ENCODE data around the gene SGIP1. TPM values are rescaled to one million over a fixed set of nuclear protein-coding genes. Genes with fewer than 3 reads are reported as not detected.
A peak's percentile ranks its signal among the peaks of the same experiment; 100 is the strongest.

SGIP1 gene
- total and polyA plus RNA-seq, 2 donors (not counting 3 experiments of a cell fraction or from before 2014, with no cell fraction given), result 30.9 to 68.9 TPM

- Histone ChIP-seq H3K4me2 (ENCODE audit: insufficient read depth, low read length) (no peak overlapping the region), H3K27me3 (ENCODE audit: control insufficient read depth in 2 of 2, insufficient read depth in 2 of 2, low read length in 2 of 2) (no peaks in the 10 kb centered on the region), H3K79me2 (ENCODE audit: control insufficient read depth, insufficient read depth, low read length) (no peaks in the 10 kb centered on the region), H3K4me3 (replicated peaks in 1 of 3; ENCODE audit: insufficient read depth in 1 of 3, low read depth in 1 of 3, low read length in 3 of 3) (no peak overlapping the region), H3K27ac (ENCODE audit: insufficient read depth, low read depth, low read length) (no peak overlapping the region), H2AFZ (ENCODE audit: low read depth, low read length) (no peak overlapping the region), H3K9ac (replicated peaks; ENCODE audit: extremely low read depth, insufficient read depth, low read length) (no peak overlapping the region), H3K4me1 (ENCODE audit: control insufficient read depth, extremely low read depth, insufficient read depth, low read length) (peaks cover 7% of the 10 kb centered on the region), H3K36me3 (ENCODE audit: control insufficient read depth in 2 of 2, extremely low read depth in 1 of 2, insufficient read depth in 2 of 2, low read length in 2 of 2) (no peaks in the 10 kb centered on the region), H4K20me1 (replicated peaks; ENCODE audit: control insufficient read depth, extremely low read depth, insufficient read depth, low read length) (no peaks in the 10 kb centered on the region), H3K9me3 (replicated peaks; ENCODE audit: control insufficient read depth, insufficient read depth, low read length) (no peaks in the 10 kb centered on the region), H3K9me1 (replicated peaks; ENCODE audit: control insufficient read depth, extremely low read depth, insufficient read depth, low read length) (no peaks in the 10 kb centered on the region)
- CTCF ChIA-PET, result interaction anchor here (0.9 to 2.5 kb wide), 2 partner anchors 20 to 755 kb away, joined by 3 to 13 read pairs; no protein-coding TSS in a partner anchor
- POLR2A ChIA-PET, result no interaction called here
- BruUV-seq (replicated peaks), result no TSS peak
- no peak for DNase-seq (ENCODE audit: low read depth, low spot score)
- dilution Hi-C loops (cut with MboI; ENCODE audit: extremely low pct_ligation_motif_present, low sequenced_read_pairs), result no loop called here
- FAIRE-seq, result no peak
- no peak for TF ChIP-seq FOS (IDR thresholded peaks at IDR 0.05; ENCODE audit: borderline replicate concordance, insufficient read depth, low read length)
- intact Hi-C loops (cut with micrococcal nuclease), result no loop called here
Observed at GRCh38 chr1:66745451-66745850, 211.5 kb downstream of the SGIP1 start.

- Histone ChIP-seq H3K9me1 (replicated peaks; ENCODE audit: control insufficient read depth, extremely low read depth, insufficient read depth, low read length) (no peaks in the 10 kb centered on the region), H3K27ac (ENCODE audit: insufficient read depth, low read depth, low read length) (no peak overlapping the region), H3K27me3 (ENCODE audit: control insufficient read depth in 2 of 2, insufficient read depth in 2 of 2, low read length in 2 of 2) (no peaks in the 10 kb centered on the region), H3K4me2 (ENCODE audit: insufficient read depth, low read length) (no peak overlapping the region), H3K4me3 (replicated peaks in 1 of 3; ENCODE audit: insufficient read depth in 1 of 3, low read depth in 1 of 3, low read length in 3 of 3) (no peak overlapping the region), H3K4me1 (ENCODE audit: control insufficient read depth, extremely low read depth, insufficient read depth, low read length) (peaks cover 21% of the 10 kb centered on the region), H3K9ac (replicated peaks; ENCODE audit: extremely low read depth, insufficient read depth, low read length) (no peak overlapping the region), H3K9me3 (replicated peaks; ENCODE audit: control insufficient read depth, insufficient read depth, low read length) (no peaks in the 10 kb centered on the region), H3K79me2 (ENCODE audit: control insufficient read depth, insufficient read depth, low read length) (no peaks in the 10 kb centered on the region), H2AFZ (ENCODE audit: low read depth, low read length) (peak overlapping the region; percentile 47), H4K20me1 (replicated peaks; ENCODE audit: control insufficient read depth, extremely low read depth, insufficient read depth, low read length) (no peaks in the 10 kb centered on the region), H3K36me3 (ENCODE audit: control insufficient read depth in 2 of 2, extremely low read depth in 1 of 2, insufficient read depth in 2 of 2, low read length in 2 of 2) (no peaks in the 10 kb centered on the region)
- dilution Hi-C loops (cut with MboI; ENCODE audit: extremely low pct_ligation_motif_present, low sequenced_read_pairs), result no loop called here
- no peak for TF ChIP-seq GATA2 (IDR thresholded peaks at IDR 0.05; ENCODE audit: insufficient read depth, insufficient read length, low read depth, low read length)
- no peak for TF ChIP-seq CTCF (IDR thresholded peaks at IDR 0.05; ENCODE audit: extremely low read depth in 1 of 2, insufficient read depth in 1 of 2, low read depth in 1 of 2, low read length in 2 of 2)
- TF ChIP-seq, protein P1, sequence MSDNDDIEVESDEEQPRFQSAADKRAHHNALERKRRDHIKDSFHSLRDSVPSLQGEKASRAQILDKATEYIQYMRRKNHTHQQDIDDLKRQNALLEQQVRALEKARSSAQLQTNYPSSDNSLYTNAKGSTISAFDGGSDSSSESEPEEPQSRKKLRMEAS (IDR thresholded peaks at IDR 0.05; ENCODE audit: insufficient read depth, insufficient read length), result no peak
- TF ChIP-seq FOS (IDR thresholded peaks at IDR 0.05; ENCODE audit: borderline replicate concordance, insufficient read depth, low read length), result no peak
- no peak for TF ChIP-seq EZH2 (IDR thresholded peaks at IDR 0.05; ENCODE audit: borderline replicate concordance, low read depth, low read length, severe bottlenecking)
- TF ChIP-seq POLR2A (IDR thresholded peaks at IDR 0.05; ENCODE audit: low read depth, low read length), result no peak
- no peak for TF ChIP-seq MYC (IDR thresholded peaks at IDR 0.05; ENCODE audit: low read depth, low read length)
- no peak for TF ChIP-seq POLR2AphosphoS5 (IDR thresholded peaks at IDR 0.05; ENCODE audit: insufficient read depth, low read depth, low read length)
- TF ChIP-seq JUN (IDR thresholded peaks at IDR 0.05; ENCODE audit: borderline replicate concordance, insufficient read depth, insufficient read length, low read depth), result no peak
- DNase-seq (ENCODE audit: low read depth, low spot score) (no peak), FAIRE-seq (no peak)
- ChIA-PET CTCF (interaction anchor here (1.1 to 2.5 kb wide), 4 partner anchors 9 to 243 kb away, joined by 3 to 13 read pairs (median 6); no protein-coding TSS in a partner anchor), POLR2A (no interaction called here)
- intact Hi-C loops (cut with micrococcal nuclease), result no loop called here
- BruUV-seq (replicated peaks), result no TSS peak
Observed at GRCh38 chr1:66747501-66747900, 213.5 kb downstream of the SGIP1 start.
